Osteoblast (primary cell): ENCODE results near the gene LRRC45. TPM values are rescaled to one million over a fixed set of nuclear protein-coding genes. Genes with fewer than 3 reads are reported as not detected.

Experiments
- DNase-seq: peaks from one replicate; pipeline ENCODE4 v3.0.0; 2011; ENCODE audit warnings: low spot score, mixed read lengths; ENCODE audit not compliant: insufficient read length; ENCODE audit errors: missing footprints
- H2AFZ ChIP-seq: 2 replicates; pipeline ENCODE4 v1.6.0; 2011; ENCODE audit warnings: mild to moderate bottlenecking, low read length
- H3K27ac ChIP-seq: 2 replicates; pipeline ENCODE4 v1.5.1; 2011; ENCODE audit warnings: mild to moderate bottlenecking, low read depth, low read length, moderate library complexity
- H3K27me3 ChIP-seq: 2 replicates; pipeline ENCODE4 v1.6.0; 2012; ENCODE audit warnings: mild to moderate bottlenecking, control low read depth, inconsistent platforms, low read length, moderate library complexity; ENCODE audit not compliant: insufficient read depth
- H3K36me3 ChIP-seq: 2 replicates; pipeline ENCODE4 v1.5.1; 2011; ENCODE audit warnings: mild to moderate bottlenecking, low read length, control low read depth, moderate library complexity; ENCODE audit not compliant: insufficient read depth
- H3K4me1 ChIP-seq: 2 replicates; pipeline ENCODE4 v1.5.1; 2011; ENCODE audit warnings: mild to moderate bottlenecking, low read length, control low read depth, moderate library complexity; ENCODE audit not compliant: insufficient read depth
- H3K4me2 ChIP-seq: 2 replicates; pipeline ENCODE4 v1.6.0; 2011; ENCODE audit warnings: mild to moderate bottlenecking, low read length; ENCODE audit not compliant: insufficient read depth
- H3K4me3 ChIP-seq: fragments of 200-600 bp; sonication (generic); 3 replicates; pipeline ENCODE4 v1.5.1; 2012; ENCODE audit warnings: mild to moderate bottlenecking, low read length, inconsistent platforms; ENCODE audit not compliant: insufficient read depth
- H3K79me2 ChIP-seq: 2 replicates; pipeline ENCODE4 v1.6.0; 2012; ENCODE audit warnings: mild to moderate bottlenecking, low read length, control low read depth, inconsistent platforms; ENCODE audit not compliant: insufficient read depth
- H3K9me3 ChIP-seq: 2 replicates; pipeline ENCODE4 v1.5.1; 2011; ENCODE audit warnings: low read depth, low read length, control low read depth
- H4K20me1 ChIP-seq: 2 replicates; pipeline ENCODE4 v1.6.0; 2012; ENCODE audit warnings: mild to moderate bottlenecking, low read length, control low read depth; ENCODE audit not compliant: insufficient read depth
- total RNA-seq: library from RNA; depleted of rRNA; stranded (reverse); fragments of >200 nt; gene quantifications from 2 replicates; pipeline ENCODE4 v1.2.3, GENCODE V29; 2012
- TF ChIP-seq, protein P1 (sequence below): IDR thresholded peaks from 2 replicates; pipeline ENCODE4 v1.5.1; 2011; ENCODE audit warnings: mild to moderate bottlenecking, low read depth, low read length, moderate library complexity; ENCODE audit errors: extremely low read depth

Gene LRRC45
- total RNA-seq, 1 donor = 13.4 TPM

DNA sequence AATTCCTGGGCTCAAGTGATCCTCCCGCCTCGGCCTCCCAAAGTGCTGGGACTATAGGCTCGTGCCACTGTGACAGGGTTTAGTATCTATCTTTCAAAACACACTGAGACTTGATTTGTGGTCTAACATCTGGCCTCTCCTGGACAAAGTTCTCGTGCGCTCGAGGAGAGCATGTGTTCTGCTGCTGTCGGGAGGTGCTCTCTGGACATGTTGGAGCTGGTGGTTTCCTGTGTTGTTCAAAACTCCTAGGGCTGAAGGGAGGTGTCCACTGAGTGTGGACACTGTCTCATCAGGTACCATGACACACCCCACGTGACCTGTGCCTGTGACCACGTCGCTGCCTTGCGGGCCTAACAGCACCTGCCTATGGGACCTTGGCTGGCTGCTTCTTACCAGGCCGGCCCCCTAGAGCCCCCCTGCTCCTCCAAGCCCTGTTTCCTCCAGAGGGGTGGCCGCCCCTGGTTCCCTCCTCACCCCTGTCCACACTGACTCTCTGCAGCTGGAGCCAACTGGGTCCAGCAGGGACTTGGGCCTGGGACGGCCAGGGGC, 22.9 kb downstream of the LRRC45 start:
- Histone ChIP-seq H3K4me2 (no peak overlapping the region), H2AFZ (no peak overlapping the region), H3K27ac (no peak overlapping the region), H3K4me1 (peaks cover under 1% of the 10 kb centered on the region), H3K9me3 (no peaks in the 10 kb centered on the region), H3K4me3 (no peak overlapping the region), H3K79me2 (peaks cover 14% of the 10 kb centered on the region), H4K20me1 (no peaks in the 10 kb centered on the region), H3K36me3 (peaks cover 30% of the 10 kb centered on the region), H3K27me3 (no peaks in the 10 kb centered on the region)
- DNase-seq = no peak
- TF ChIP-seq, protein P1, sequence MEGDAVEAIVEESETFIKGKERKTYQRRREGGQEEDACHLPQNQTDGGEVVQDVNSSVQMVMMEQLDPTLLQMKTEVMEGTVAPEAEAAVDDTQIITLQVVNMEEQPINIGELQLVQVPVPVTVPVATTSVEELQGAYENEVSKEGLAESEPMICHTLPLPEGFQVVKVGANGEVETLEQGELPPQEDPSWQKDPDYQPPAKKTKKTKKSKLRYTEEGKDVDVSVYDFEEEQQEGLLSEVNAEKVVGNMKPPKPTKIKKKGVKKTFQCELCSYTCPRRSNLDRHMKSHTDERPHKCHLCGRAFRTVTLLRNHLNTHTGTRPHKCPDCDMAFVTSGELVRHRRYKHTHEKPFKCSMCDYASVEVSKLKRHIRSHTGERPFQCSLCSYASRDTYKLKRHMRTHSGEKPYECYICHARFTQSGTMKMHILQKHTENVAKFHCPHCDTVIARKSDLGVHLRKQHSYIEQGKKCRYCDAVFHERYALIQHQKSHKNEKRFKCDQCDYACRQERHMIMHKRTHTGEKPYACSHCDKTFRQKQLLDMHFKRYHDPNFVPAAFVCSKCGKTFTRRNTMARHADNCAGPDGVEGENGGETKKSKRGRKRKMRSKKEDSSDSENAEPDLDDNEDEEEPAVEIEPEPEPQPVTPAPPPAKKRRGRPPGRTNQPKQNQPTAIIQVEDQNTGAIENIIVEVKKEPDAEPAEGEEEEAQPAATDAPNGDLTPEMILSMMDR = no peak

DNA sequence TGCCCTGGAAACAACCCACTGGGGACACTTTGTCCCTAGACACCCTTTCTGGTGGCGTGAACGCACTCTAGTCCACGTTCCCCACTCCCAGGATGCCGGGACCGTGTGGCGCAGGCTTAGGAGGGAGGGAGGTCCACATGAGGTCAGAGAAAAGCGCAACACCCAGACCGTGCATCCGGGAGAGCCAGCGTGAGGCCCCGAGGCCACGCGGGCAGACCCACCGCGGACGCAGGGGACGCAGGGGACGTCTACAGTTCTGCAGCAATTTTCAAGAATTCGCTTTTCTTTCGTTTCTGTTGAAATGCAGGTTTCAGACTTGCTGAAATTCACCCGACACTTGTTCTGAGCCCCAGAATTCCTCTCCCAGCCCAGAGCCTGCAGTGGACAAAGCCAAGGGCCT, 23.8 kb downstream of the LRRC45 start:
- Histone ChIP-seq H3K9me3 (no peaks in the 10 kb centered on the region), H4K20me1 (no peaks in the 10 kb centered on the region), H3K79me2 (peaks cover 18% of the 10 kb centered on the region), H3K27me3 (no peaks in the 10 kb centered on the region), H2AFZ (no peak overlapping the region), H3K36me3 (peaks cover 30% of the 10 kb centered on the region), H3K4me3 (no peak overlapping the region), H3K4me1 (no peaks in the 10 kb centered on the region), H3K27ac (no peak overlapping the region), H3K4me2 (no peak overlapping the region)
- TF ChIP-seq, protein P1 = no peak
- DNase-seq = no peak

DNA sequence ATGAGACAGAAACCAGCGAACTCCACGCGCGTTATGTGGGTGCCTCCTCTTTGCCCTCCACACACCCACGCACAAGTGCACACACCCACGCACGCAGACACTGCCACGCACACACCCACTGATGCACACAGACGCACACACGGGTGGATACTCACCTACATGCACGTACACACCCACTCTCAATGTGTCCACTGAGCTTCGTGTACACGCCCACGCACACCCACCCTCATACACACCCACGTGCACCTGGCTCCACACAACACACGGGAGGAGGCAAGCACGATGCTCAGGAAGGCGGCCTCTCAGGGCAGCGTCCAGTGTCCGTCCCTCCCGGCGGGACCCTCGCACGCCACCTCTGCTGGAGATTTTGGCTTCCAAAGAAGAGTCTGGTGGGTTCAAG, 24.3 kb downstream of the LRRC45 start:
- TF ChIP-seq, protein P1 = no peak

DNA sequence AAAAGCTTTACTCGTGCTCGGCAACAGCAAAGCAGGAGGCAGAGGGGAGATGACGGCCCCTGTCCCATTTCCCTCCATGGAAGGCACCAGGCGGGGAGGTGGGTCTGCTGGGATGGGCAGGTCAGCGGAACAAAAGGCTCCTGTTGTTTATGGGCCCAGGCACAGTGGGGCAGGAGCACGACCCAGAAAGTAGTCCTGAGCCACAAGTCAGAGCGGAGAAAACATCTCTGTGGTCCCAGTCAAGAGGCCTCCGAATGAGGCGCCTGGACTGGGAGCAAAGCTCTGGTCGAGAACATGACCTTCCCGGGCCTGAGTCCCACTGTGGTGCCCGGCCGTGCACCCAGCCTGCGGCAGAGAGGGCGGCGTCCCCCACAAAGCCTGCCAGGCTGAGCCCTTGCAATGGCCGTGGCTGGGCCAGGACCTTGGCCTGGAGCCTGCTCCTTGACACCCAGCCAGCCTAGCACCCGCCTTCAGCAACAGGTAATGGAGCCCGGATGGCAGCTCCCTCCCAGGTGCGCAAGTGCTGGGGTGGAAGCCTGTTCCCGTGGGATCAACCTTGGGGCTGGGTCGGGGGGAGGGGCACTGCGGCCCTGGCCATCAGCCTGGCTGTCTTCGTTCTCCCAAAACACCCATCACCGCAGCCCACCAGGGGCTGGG, 24.9 kb downstream of the LRRC45 start:
- TF ChIP-seq, protein P1 = no peak

More for the DNA sequence above, 24.3 kb downstream of the LRRC45 start:
- peaks cover 2% of the 10 kb centered on the region for H3K4me1 ChIP-seq
- peaks cover 30% of the 10 kb centered on the region for H3K36me3 ChIP-seq
- H3K9me3 ChIP-seq = no peaks in the 10 kb centered on the region
- no peak for DNase-seq
- no peak overlapping the region for H3K4me2 ChIP-seq
- no peaks in the 10 kb centered on the region for H3K27me3 ChIP-seq
- H4K20me1 ChIP-seq = no peaks in the 10 kb centered on the region
- peaks cover 23% of the 10 kb centered on the region for H3K79me2 ChIP-seq
- no peak overlapping the region for H3K4me3 ChIP-seq
- no peak overlapping the region for H2AFZ ChIP-seq
- no peak overlapping the region for H3K27ac ChIP-seq

More for the DNA sequence above, 24.9 kb downstream of the LRRC45 start:
- Histone ChIP-seq H3K27ac (no peak overlapping the region), H4K20me1 (peaks cover 4% of the 10 kb centered on the region), H3K79me2 (peaks cover 29% of the 10 kb centered on the region), H3K4me3 (no peak overlapping the region), H3K27me3 (no peaks in the 10 kb centered on the region), H3K4me2 (no peak overlapping the region), H3K4me1 (peaks cover 8% of the 10 kb centered on the region), H2AFZ (no peak overlapping the region), H3K9me3 (no peaks in the 10 kb centered on the region), H3K36me3 (peaks cover 30% of the 10 kb centered on the region)
- peak; percentile 73 for DNase-seq
